ENCODE measurements around the gene ZNF688. TPM values are rescaled to one million over a fixed set of nuclear protein-coding genes. Genes with fewer than 3 reads are reported as not detected.
"Not testable (repeated sequence)": the region's sequence is repeated elsewhere in the genome, so short reads cannot be mapped to it uniquely, and the experiment has no call there.

The ZNF688 gene
- 13.2 and 13.5 TPM in 2 replicates for polyA plus RNA-seq (2014; cell fraction: cytosol; rRNA removed)
- 18.9 and 19.3 TPM in 2 replicates for polyA plus RNA-seq (2014; cell fraction: nucleus; rRNA removed)

- DNase-seq (ENCODE audit: low spot score) = peak; percentile 98
Observed at GRCh38 chr16:30571445-30572322, at the start of gene ZNF688. Gene ZNF688 (minus strand): TSS chr16:30571714. CDS start chr16:30571629, 85 bp downstream.

- no peak for DNase-seq (ENCODE audit: low spot score)
Observed at GRCh38 chr16:30620169-30620568, 48.7 kb upstream of the ZNF688 start.

GRCh38 chr16:30619638-30620037 is 48.1 kb upstream of the ZNF688 start:
- no peak for DNase-seq (ENCODE audit: low spot score)

GRCh38 chr16:30619202-30619601 is 47.7 kb upstream of the ZNF688 start:
- no peak for DNase-seq (ENCODE audit: low spot score)

GRCh38 chr16:30615358-30616091 is 44.0 kb upstream of the ZNF688 start:
- DNase-seq (ENCODE audit: low spot score) = peak; percentile 75

GRCh38 chr16:30609926-30610839 is 38.7 kb upstream of the ZNF688 start, which contains the start of gene ZNF689:
Gene ZNF689 (minus strand): TSS chr16:30610389. CDS start chr16:30610041, 348 bp downstream.
- DNase-seq (ENCODE audit: low spot score) = peak; percentile 99

- peak; percentile 25 for DNase-seq (ENCODE audit: low spot score)
Observed at GRCh38 chr16:30609002-30609925, 37.8 kb upstream of the ZNF688 start.

- no peak for DNase-seq (ENCODE audit: low spot score)
Observed at GRCh38 chr16:30606004-30606403, 34.5 kb upstream of the ZNF688 start.

GRCh38 chr16:30605158-30605557 is 33.6 kb upstream of the ZNF688 start:
- no peak for DNase-seq (ENCODE audit: low spot score)

- no peak for DNase-seq (ENCODE audit: low spot score)
Observed at GRCh38 chr16:30604316-30604947, 32.9 kb upstream of the ZNF688 start.

GRCh38 chr16:30603945-30604315 is 32.4 kb upstream of the ZNF688 start:
- DNase-seq (ENCODE audit: low spot score) = no peak

GRCh38 chr16:30602616-30603277 is 31.2 kb upstream of the ZNF688 start:
- no peak for DNase-seq (ENCODE audit: low spot score)

- no peak for DNase-seq (ENCODE audit: low spot score)
Observed at GRCh38 chr16:30601966-30602365, 30.5 kb upstream of the ZNF688 start.

- no peak for DNase-seq (ENCODE audit: low spot score)
Observed at GRCh38 chr16:30600929-30601328, 29.4 kb upstream of the ZNF688 start.

- no peak for DNase-seq (ENCODE audit: low spot score)
Observed at GRCh38 chr16:30600215-30600614, 28.7 kb upstream of the ZNF688 start.

GRCh38 chr16:30592871-30593270 is 21.4 kb upstream of the ZNF688 start:
- no peak for DNase-seq (ENCODE audit: low spot score)

- not testable (repeated sequence) for DNase-seq (ENCODE audit: low spot score)
Observed at GRCh38 chr16:30590869-30591268, 19.4 kb upstream of the ZNF688 start.

- not testable (repeated sequence) for DNase-seq (ENCODE audit: low spot score)
Observed at GRCh38 chr16:30589582-30589981, 18.1 kb upstream of the ZNF688 start.

GRCh38 chr16:30588651-30589050 is 17.1 kb upstream of the ZNF688 start:
- no peak for DNase-seq (ENCODE audit: low spot score)

Measured in SK-N-DZ (cell line).